ENCODE data around the gene SLC27A5. TPM values are rescaled to one million over a fixed set of nuclear protein-coding genes. Genes with fewer than 3 reads are reported as not detected.

The SLC27A5 gene
- total RNA-seq, 8 experiments from 2014 or later = 11.0 to 26.3 (median 20.2) TPM

- ATAC-seq (replicated peaks in 6 of 8) = no peak
- Histone ChIP-seq H3K4me3 (no peak overlapping the region), H3K4me1 (replicated peaks in 1 of 2) (peaks cover 7 to 10% of the 10 kb centered on the region in 2 donors), H3K27ac (no peak overlapping the region)
- in situ Hi-C loops (cut with MboI; ENCODE audit: low pct_unique_long_range_greater_than_20kb in 2 of 9, low sequenced_read_pairs in 9 of 9, unreplicated experiment in 9 of 9) = no loop called here
- 20 to 100% (median 56%) methylated on average over 1 to 3 of the region's 3 CpGs; no CpG with 5 or more reads in 2 of the 10 experiments for WGBS, 10 experiments
These were observed 10.9 kb upstream of the SLC27A5 start for GRCh38 chr19:58522709-58523108.

GRCh38 chr19:58521651-58522050, 9.9 kb upstream of the SLC27A5 start:
- WGBS, 10 experiments = 67 to 100% (median 80%) methylated on average over 1 to 3 of the region's 4 CpGs; no CpG with 5 or more reads in 4 of the 10 experiments
- H3K27ac ChIP-seq = no peak overlapping the region
- no peak for ATAC-seq (replicated peaks in 6 of 8)
- in situ Hi-C loops (cut with MboI; ENCODE audit: low pct_unique_long_range_greater_than_20kb in 2 of 9, low sequenced_read_pairs in 9 of 9, unreplicated experiment in 9 of 9) = no loop called here
- peaks cover 7 to 12% of the 10 kb centered on the region in 2 donors for H3K4me1 ChIP-seq (replicated peaks in 1 of 2)
- H3K4me3 ChIP-seq = no peak overlapping the region

GRCh38 chr19:58520257-58520599, 8.4 kb upstream of the SLC27A5 start:
- in situ Hi-C loops (cut with MboI; ENCODE audit: low pct_unique_long_range_greater_than_20kb in 2 of 9, low sequenced_read_pairs in 9 of 9, unreplicated experiment in 9 of 9) = no loop called here
- no peak for ATAC-seq (replicated peaks in 6 of 8)
- H3K4me3 ChIP-seq = peak overlapping the region; percentile 53 to 83 (median 66)
- H3K27ac ChIP-seq = peak overlapping the region; percentile 92 to 94
- H3K4me1 ChIP-seq (replicated peaks in 1 of 2) = peaks cover 7 to 12% of the 10 kb centered on the region in 2 donors
- WGBS, 10 experiments = 0 to 38% (median 13%) methylated on average over 1 to 3 of the region's 7 CpGs; no CpG with 5 or more reads in 2 of the 10 experiments

- in situ Hi-C loops (cut with MboI; ENCODE audit: low pct_unique_long_range_greater_than_20kb in 2 of 9, low sequenced_read_pairs in 9 of 9, unreplicated experiment in 9 of 9) = no loop called here
- H3K4me3 ChIP-seq = peak within 1 kb of the TSS; percentile 53 to 83 (median 66)
- no CpG with 5 or more reads among the region's 87 CpGs for WGBS, 10 experiments
- peak within 1 kb of the TSS; percentile 92 to 94 for H3K27ac ChIP-seq
- peak; percentile 80 to 88 (median 85) for ATAC-seq (replicated peaks in 6 of 8)
- H3K4me1 ChIP-seq (replicated peaks in 1 of 2) = peaks cover 7 to 14% of the 10 kb centered on the region in 2 donors
These were observed 7.8 kb upstream of the SLC27A5 start, which contains the start of gene ZBTB45 for GRCh38 chr19:58519355-58520256. TSS of gene ZBTB45 (minus strand) at chr19:58519810. CDS start at chr19:58517673, 2,137 bp downstream.

GRCh38 chr19:58519087-58519354, 7.2 kb upstream of the SLC27A5 start:
- peak; percentile 10 to 46 (median 30) for ATAC-seq (replicated peaks in 6 of 8)
- in situ Hi-C loops (cut with MboI; ENCODE audit: low pct_unique_long_range_greater_than_20kb in 2 of 9, low sequenced_read_pairs in 9 of 9, unreplicated experiment in 9 of 9) = no loop called here
- peaks cover 7 to 17% of the 10 kb centered on the region in 2 donors for H3K4me1 ChIP-seq (replicated peaks in 1 of 2)
- peak overlapping the region; percentile 53 to 83 (median 66) for H3K4me3 ChIP-seq
- 0 to 4% (median 0%) methylated on average over 1 to 5 of the region's 14 CpGs; no CpG with 5 or more reads in 7 of the 10 experiments for WGBS, 10 experiments
- H3K27ac ChIP-seq = peak overlapping the region; percentile 92 to 94

GRCh38 chr19:58518256-58519086, 6.7 kb upstream of the SLC27A5 start:
- Histone ChIP-seq H3K4me3 (peak overlapping the region; percentile 53 to 83 (median 66)), H3K4me1 (replicated peaks in 1 of 2) (peaks cover 11 to 20% of the 10 kb centered on the region in 2 donors), H3K27ac (peak overlapping the region; percentile 92 to 94)
- no peak for ATAC-seq (replicated peaks in 6 of 8)
- in situ Hi-C loops (cut with MboI; ENCODE audit: low pct_unique_long_range_greater_than_20kb in 2 of 9, low sequenced_read_pairs in 9 of 9, unreplicated experiment in 9 of 9) = no loop called here
- WGBS, 10 experiments = 0 to 65% (median 20%) methylated on average over 1 to 8 of the region's 22 CpGs; no CpG with 5 or more reads in 5 of the 10 experiments

- H3K4me3 ChIP-seq = no peak overlapping the region
- H3K27ac ChIP-seq = no peak overlapping the region
- 100% methylated on average over 5 of the region's 65 CpGs; no CpG with 5 or more reads in 9 of the 10 experiments for WGBS, 10 experiments
- no peak for ATAC-seq (replicated peaks in 6 of 8)
- H3K4me1 ChIP-seq (replicated peaks in 1 of 2) = peaks cover 12 to 21% of the 10 kb centered on the region in 2 donors
- in situ Hi-C loops (cut with MboI; ENCODE audit: low pct_unique_long_range_greater_than_20kb in 2 of 9, low sequenced_read_pairs in 9 of 9, unreplicated experiment in 9 of 9) = no loop called here
These were observed 5.4 kb upstream of the SLC27A5 start for GRCh38 chr19:58516964-58517833.

GRCh38 chr19:58516246-58516836, 4.5 kb upstream of the SLC27A5 start:
- in situ Hi-C loops (cut with MboI; ENCODE audit: low pct_unique_long_range_greater_than_20kb in 2 of 9, low sequenced_read_pairs in 9 of 9, unreplicated experiment in 9 of 9) = no loop called here
- Histone ChIP-seq H3K4me3 (no peak overlapping the region), H3K4me1 (replicated peaks in 1 of 2) (peaks cover 12 to 21% of the 10 kb centered on the region in 2 donors), H3K27ac (no peak overlapping the region)
- 73 to 100% methylated on average over 3 to 4 of the region's 25 CpGs; no CpG with 5 or more reads in 8 of the 10 experiments for WGBS, 10 experiments
- ATAC-seq (replicated peaks in 6 of 8) = no peak

GRCh38 chr19:58515259-58515658, 3.5 kb upstream of the SLC27A5 start:
- H3K4me1 ChIP-seq (replicated peaks in 1 of 2) = peaks cover 9 to 17% of the 10 kb centered on the region in 2 donors
- H3K27ac ChIP-seq = no peak overlapping the region
- 100% methylated on average over 2 of the region's 2 CpGs; no CpG with 5 or more reads in 9 of the 10 experiments for WGBS, 10 experiments
- in situ Hi-C loops (cut with MboI; ENCODE audit: low pct_unique_long_range_greater_than_20kb in 2 of 9, low sequenced_read_pairs in 9 of 9, unreplicated experiment in 9 of 9) = no loop called here
- no peak for ATAC-seq (replicated peaks in 6 of 8)
- H3K4me3 ChIP-seq = no peak overlapping the region

- Histone ChIP-seq H3K27ac (peak overlapping the region; percentile 6 to 72), H3K4me3 (peak overlapping the region in 4 of 5 donors; percentile 16 to 37 (median 30)), H3K4me1 (replicated peaks in 1 of 2) (peaks cover 9 to 17% of the 10 kb centered on the region in 2 donors)
- in situ Hi-C loops (cut with MboI; ENCODE audit: low pct_unique_long_range_greater_than_20kb in 2 of 9, low sequenced_read_pairs in 9 of 9, unreplicated experiment in 9 of 9) = no loop called here
- no peak for ATAC-seq (replicated peaks in 6 of 8)
- 100% methylated on average over 1 of the region's 3 CpGs; no CpG with 5 or more reads in 8 of the 10 experiments for WGBS, 10 experiments
These were observed 2.8 kb upstream of the SLC27A5 start for GRCh38 chr19:58514564-58515022.

- Histone ChIP-seq H3K4me3 (peak overlapping the region; percentile 9 to 37 (median 27)), H3K4me1 (replicated peaks in 1 of 2) (peaks cover 9 to 17% of the 10 kb centered on the region in 2 donors), H3K27ac (peak overlapping the region; percentile 61 to 72)
- 0 to 40% (median 14%) methylated on average over 1 to 19 of the region's 66 CpGs; no CpG with 5 or more reads in 3 of the 10 experiments for WGBS, 10 experiments
- in situ Hi-C loops (cut with MboI; ENCODE audit: low pct_unique_long_range_greater_than_20kb in 2 of 9, low sequenced_read_pairs in 9 of 9, unreplicated experiment in 9 of 9) = no loop called here
- ATAC-seq (replicated peaks in 6 of 8) = peak; percentile 80 to 85 (median 82)
These were observed 2.1 kb upstream of the SLC27A5 start for GRCh38 chr19:58513694-58514563.
